Measurements from ENCODE around the gene KDM4C.

Gene KDM4C

DNA sequence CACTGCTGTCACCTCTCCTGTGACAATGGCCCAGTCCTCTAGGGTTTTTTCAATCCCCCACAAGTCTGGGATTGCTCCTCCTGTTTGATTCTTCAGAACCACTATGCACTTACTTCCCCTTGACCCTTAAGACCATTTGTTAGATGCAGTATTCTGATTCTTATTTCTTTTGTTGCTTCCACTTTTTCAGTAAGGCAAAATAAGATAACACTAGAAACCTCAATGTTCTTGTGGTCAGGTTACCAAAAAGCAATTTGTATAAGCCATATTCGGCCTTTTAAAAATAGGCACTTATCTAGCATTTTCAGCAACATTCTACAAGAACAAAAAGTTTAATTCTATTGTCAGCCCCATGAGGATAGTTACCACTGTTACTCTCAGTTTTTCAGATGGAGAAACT lies 220.0 kb downstream of the KDM4C start:
- H3K4me1 ChIP-seq (ENCODE audit: insufficient read depth, low read length): peaks cover 6% of the 10 kb centered on the region
- no peak overlapping the region for H3K4me3 ChIP-seq (ENCODE audit: low read length)
- H3K9me3 ChIP-seq (ENCODE audit: low read length): no peaks in the 10 kb centered on the region
- no peak overlapping the region for H2AFZ ChIP-seq (ENCODE audit: low read depth, low read length)
- no peaks in the 10 kb centered on the region for H3K27me3 ChIP-seq (ENCODE audit: insufficient read depth, low read length)
- H3K36me3 ChIP-seq (ENCODE audit: insufficient read depth, low read length): no peaks in the 10 kb centered on the region

GRCh38 chr9:6978591-6978990 lies 220.8 kb downstream of the KDM4C start:
- Histone ChIP-seq H3K4me1 (ENCODE audit: insufficient read depth, low read length) (peaks cover 6% of the 10 kb centered on the region), H2AFZ (ENCODE audit: low read depth, low read length) (no peak overlapping the region), H3K4me3 (ENCODE audit: low read length) (no peak overlapping the region), H3K27me3 (ENCODE audit: insufficient read depth, low read length) (no peaks in the 10 kb centered on the region), H3K9me3 (ENCODE audit: low read length) (no peaks in the 10 kb centered on the region), H3K36me3 (ENCODE audit: insufficient read depth, low read length) (no peaks in the 10 kb centered on the region)

DNA sequence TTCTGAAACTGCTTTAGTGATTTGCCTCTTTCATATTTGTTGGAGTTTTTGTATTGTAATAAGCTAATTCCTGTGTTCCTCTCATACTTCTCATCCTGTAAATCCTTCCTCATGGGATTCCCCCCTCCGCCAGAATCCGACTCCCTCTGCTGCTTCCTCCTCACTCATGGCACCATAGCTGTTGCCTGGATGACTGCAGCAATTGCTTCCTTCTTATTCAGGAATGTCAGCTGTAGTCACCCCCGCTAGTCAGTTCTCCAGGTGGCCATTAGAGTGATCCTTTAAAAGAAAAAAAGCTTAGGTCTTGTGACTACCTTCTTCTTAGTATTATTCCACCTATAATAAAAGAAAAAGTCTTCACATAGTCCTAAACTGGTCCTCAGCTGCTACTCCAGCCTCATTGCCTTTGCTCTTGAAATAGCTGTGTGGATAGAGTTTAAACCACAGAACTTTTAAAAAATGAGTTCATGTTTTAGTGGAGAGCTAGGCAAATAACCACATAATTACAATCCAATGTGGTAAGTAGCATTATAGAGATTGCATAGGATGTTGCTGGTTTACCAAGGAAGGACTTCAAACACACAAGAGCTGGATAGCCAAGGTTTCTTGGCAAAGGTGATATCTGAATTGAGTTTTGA lies 227.3 kb downstream of the KDM4C start:
- no peaks in the 10 kb centered on the region for H3K9me3 ChIP-seq (ENCODE audit: low read length)
- H3K4me1 ChIP-seq (ENCODE audit: insufficient read depth, low read length): no peaks in the 10 kb centered on the region
- H3K36me3 ChIP-seq (ENCODE audit: insufficient read depth, low read length): no peaks in the 10 kb centered on the region
- H3K27me3 ChIP-seq (ENCODE audit: insufficient read depth, low read length): no peaks in the 10 kb centered on the region
- H3K4me3 ChIP-seq (ENCODE audit: low read length): no peak overlapping the region
- H2AFZ ChIP-seq (ENCODE audit: low read depth, low read length): no peak overlapping the region

DNA sequence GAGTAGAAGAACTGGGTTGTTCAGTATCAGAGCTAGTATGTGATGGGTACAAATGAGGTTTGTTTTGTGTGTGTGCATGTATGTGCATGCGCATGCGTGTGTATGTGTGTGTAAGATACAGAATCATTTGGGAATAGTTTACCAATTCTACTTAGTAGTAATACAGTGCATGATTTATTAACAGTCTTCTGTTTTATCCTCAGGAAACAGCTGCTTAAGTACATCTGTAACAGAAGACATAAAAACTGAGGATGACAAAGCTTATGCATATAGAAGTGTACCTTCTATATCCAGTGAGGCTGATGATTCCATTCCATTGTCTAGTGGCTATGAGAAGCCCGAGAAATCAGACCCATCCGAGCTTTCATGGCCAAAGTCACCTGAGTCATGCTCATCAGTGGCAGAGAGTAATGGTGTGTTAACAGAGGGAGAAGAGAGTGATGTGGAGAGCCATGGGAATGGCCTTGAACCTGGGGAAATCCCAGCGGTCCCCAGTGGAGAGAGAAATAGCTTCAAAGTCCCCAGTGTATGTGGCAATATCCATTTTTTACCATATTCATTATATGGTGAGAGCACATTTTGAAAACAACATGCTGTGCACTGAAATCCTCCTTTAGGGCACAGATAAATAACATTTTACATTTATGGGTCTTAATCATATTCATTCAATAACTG lies 228.5 kb downstream of the KDM4C start:
- Histone ChIP-seq H3K4me1 (ENCODE audit: insufficient read depth, low read length) (no peaks in the 10 kb centered on the region), H3K9me3 (ENCODE audit: low read length) (no peaks in the 10 kb centered on the region), H2AFZ (ENCODE audit: low read depth, low read length) (no peak overlapping the region), H3K27me3 (ENCODE audit: insufficient read depth, low read length) (no peaks in the 10 kb centered on the region), H3K4me3 (ENCODE audit: low read length) (no peak overlapping the region), H3K36me3 (ENCODE audit: insufficient read depth, low read length) (peaks cover 2% of the 10 kb centered on the region)

DNA sequence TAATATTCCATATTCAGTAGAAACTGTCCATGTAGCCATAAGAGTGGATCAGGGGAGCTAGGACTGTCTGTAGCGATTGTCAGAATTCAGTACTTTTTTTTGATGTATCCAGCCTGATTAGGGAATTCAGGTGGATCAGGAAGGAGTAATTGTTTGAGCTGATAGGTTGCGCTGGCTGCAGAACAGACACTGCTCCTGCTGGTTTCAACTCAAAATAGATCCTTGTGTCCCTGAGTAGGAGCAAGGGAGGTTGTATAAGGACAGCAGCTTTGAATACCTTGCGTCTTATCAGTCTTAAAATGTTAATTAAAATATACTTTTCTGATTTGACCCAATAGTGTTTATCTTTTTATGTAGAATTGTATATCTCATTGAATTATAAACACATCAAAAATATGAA lies 229.6 kb downstream of the KDM4C start:
- H3K36me3 ChIP-seq (ENCODE audit: insufficient read depth, low read length): peaks cover 2% of the 10 kb centered on the region
- no peaks in the 10 kb centered on the region for H3K9me3 ChIP-seq (ENCODE audit: low read length)
- no peak overlapping the region for H3K4me3 ChIP-seq (ENCODE audit: low read length)
- no peak overlapping the region for H2AFZ ChIP-seq (ENCODE audit: low read depth, low read length)
- H3K27me3 ChIP-seq (ENCODE audit: insufficient read depth, low read length): no peaks in the 10 kb centered on the region
- H3K4me1 ChIP-seq (ENCODE audit: insufficient read depth, low read length): no peaks in the 10 kb centered on the region

- H3K36me3 ChIP-seq (ENCODE audit: insufficient read depth, low read length): peaks cover 2% of the 10 kb centered on the region
- no peaks in the 10 kb centered on the region for H3K4me1 ChIP-seq (ENCODE audit: insufficient read depth, low read length)
Observed at GRCh38 chr9:6991418-6991817, 233.6 kb downstream of the KDM4C start.

DNA sequence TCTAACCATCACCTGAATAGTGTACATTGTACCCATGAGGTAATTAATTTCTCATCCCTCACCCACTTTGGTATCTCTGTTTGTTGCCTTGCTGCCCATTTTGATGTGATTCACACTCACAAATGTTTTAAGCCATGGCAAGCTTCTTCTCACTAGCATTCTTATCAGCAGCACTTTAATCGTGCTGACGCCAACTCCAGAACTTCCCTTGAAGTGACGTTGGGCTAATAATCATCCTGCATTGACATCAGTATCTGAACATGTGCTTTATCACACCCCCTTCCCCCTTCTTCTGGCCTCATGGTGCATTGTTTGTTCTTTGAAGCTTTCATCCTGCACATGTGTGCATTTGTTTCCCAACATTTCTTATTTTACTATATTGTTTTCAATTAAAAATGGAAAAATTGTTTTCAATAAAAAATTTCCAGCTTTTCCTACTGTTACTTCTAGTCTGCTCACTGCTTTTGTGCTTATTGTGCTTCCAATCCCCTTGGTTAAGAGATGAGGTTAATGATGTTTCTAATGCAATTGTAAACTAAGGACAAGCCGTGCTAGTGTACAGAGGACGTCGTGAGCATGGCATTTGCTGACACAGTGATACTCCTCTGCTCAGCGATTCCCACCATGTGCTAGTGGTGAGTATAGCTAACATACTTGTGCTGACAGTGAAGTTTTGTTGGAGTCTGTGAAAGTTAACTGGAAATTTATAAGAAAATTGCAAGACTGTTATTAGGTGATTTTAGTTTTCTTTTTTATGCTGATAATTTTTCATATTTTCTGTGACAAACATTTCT lies 238.5 kb downstream of the KDM4C start:
- Histone ChIP-seq H2AFZ (ENCODE audit: low read depth, low read length) (no peak overlapping the region), H3K9me3 (ENCODE audit: low read length) (no peaks in the 10 kb centered on the region), H3K27me3 (ENCODE audit: insufficient read depth, low read length) (no peaks in the 10 kb centered on the region), H3K4me3 (ENCODE audit: low read length) (no peak overlapping the region), H3K36me3 (ENCODE audit: insufficient read depth, low read length) (no peaks in the 10 kb centered on the region), H3K4me1 (ENCODE audit: insufficient read depth, low read length) (no peaks in the 10 kb centered on the region)

More at GRCh38 chr9:6991418-6991817, 233.6 kb downstream of the KDM4C start:
- Histone ChIP-seq H2AFZ (ENCODE audit: low read depth, low read length) (no peak overlapping the region), H3K4me3 (ENCODE audit: low read length) (no peak overlapping the region), H3K9me3 (ENCODE audit: low read length) (no peaks in the 10 kb centered on the region), H3K27me3 (ENCODE audit: insufficient read depth, low read length) (no peaks in the 10 kb centered on the region)

DNA sequence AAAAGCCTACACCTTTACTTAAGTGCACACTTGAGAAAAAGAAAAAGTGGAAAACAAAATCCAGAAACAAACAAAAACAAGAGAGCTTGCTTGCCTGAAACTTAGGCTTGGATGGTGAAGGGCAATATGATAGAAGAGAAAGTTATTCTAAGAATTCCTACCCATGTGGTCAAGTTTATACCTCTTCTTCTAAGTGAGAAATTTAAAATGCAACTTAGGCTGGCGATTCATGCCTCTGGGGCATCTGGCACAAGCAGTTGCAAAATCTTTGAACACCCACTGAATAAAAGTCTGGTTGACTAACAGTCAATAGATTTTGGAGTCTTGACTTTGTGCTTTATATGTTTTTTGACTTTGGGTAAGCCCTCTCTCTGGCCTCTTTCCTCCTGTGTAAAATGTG lies 239.6 kb downstream of the KDM4C start:
- H3K27me3 ChIP-seq (ENCODE audit: insufficient read depth, low read length): no peaks in the 10 kb centered on the region
- no peaks in the 10 kb centered on the region for H3K36me3 ChIP-seq (ENCODE audit: insufficient read depth, low read length)
- H3K4me1 ChIP-seq (ENCODE audit: insufficient read depth, low read length): no peaks in the 10 kb centered on the region
- H3K4me3 ChIP-seq (ENCODE audit: low read length): no peak overlapping the region
- no peak overlapping the region for H2AFZ ChIP-seq (ENCODE audit: low read depth, low read length)
- H3K9me3 ChIP-seq (ENCODE audit: low read length): no peaks in the 10 kb centered on the region

- Histone ChIP-seq H3K27me3 (ENCODE audit: insufficient read depth, low read length) (no peaks in the 10 kb centered on the region), H3K4me3 (ENCODE audit: low read length) (no peak overlapping the region), H3K36me3 (ENCODE audit: insufficient read depth, low read length) (no peaks in the 10 kb centered on the region), H3K9me3 (ENCODE audit: low read length) (no peaks in the 10 kb centered on the region), H2AFZ (ENCODE audit: low read depth, low read length) (no peak overlapping the region), H3K4me1 (ENCODE audit: insufficient read depth, low read length) (no peaks in the 10 kb centered on the region)
Observed at GRCh38 chr9:6999794-7000193, 242.0 kb downstream of the KDM4C start.

GRCh38 chr9:7001571-7001970 lies 243.8 kb downstream of the KDM4C start:
- Histone ChIP-seq H3K27me3 (ENCODE audit: insufficient read depth, low read length) (no peaks in the 10 kb centered on the region), H3K9me3 (ENCODE audit: low read length) (no peaks in the 10 kb centered on the region), H2AFZ (ENCODE audit: low read depth, low read length) (no peak overlapping the region), H3K4me1 (ENCODE audit: insufficient read depth, low read length) (no peaks in the 10 kb centered on the region), H3K36me3 (ENCODE audit: insufficient read depth, low read length) (no peaks in the 10 kb centered on the region), H3K4me3 (ENCODE audit: low read length) (no peak overlapping the region)

GRCh38 chr9:7003861-7004260 lies 246.1 kb downstream of the KDM4C start:
- H3K27me3 ChIP-seq (ENCODE audit: insufficient read depth, low read length): no peaks in the 10 kb centered on the region
- no peak overlapping the region for H3K4me3 ChIP-seq (ENCODE audit: low read length)
- no peak overlapping the region for H2AFZ ChIP-seq (ENCODE audit: low read depth, low read length)
- H3K9me3 ChIP-seq (ENCODE audit: low read length): peaks cover 6% of the 10 kb centered on the region
- no peaks in the 10 kb centered on the region for H3K36me3 ChIP-seq (ENCODE audit: insufficient read depth, low read length)
- H3K4me1 ChIP-seq (ENCODE audit: insufficient read depth, low read length): no peaks in the 10 kb centered on the region

- H3K9me3 ChIP-seq (ENCODE audit: low read length): peaks cover 6% of the 10 kb centered on the region
- H3K27me3 ChIP-seq (ENCODE audit: insufficient read depth, low read length): no peaks in the 10 kb centered on the region
- no peak overlapping the region for H3K4me3 ChIP-seq (ENCODE audit: low read length)
- no peaks in the 10 kb centered on the region for H3K36me3 ChIP-seq (ENCODE audit: insufficient read depth, low read length)
- H2AFZ ChIP-seq (ENCODE audit: low read depth, low read length): no peak overlapping the region
- H3K4me1 ChIP-seq (ENCODE audit: insufficient read depth, low read length): no peaks in the 10 kb centered on the region
Observed at GRCh38 chr9:7006417-7006816, 248.6 kb downstream of the KDM4C start.

GRCh38 chr9:7008411-7008810 lies 250.6 kb downstream of the KDM4C start:
- H2AFZ ChIP-seq (ENCODE audit: low read depth, low read length): no peak overlapping the region
- H3K36me3 ChIP-seq (ENCODE audit: insufficient read depth, low read length): peaks cover 3% of the 10 kb centered on the region
- H3K9me3 ChIP-seq (ENCODE audit: low read length): peaks cover 6% of the 10 kb centered on the region
- H3K4me3 ChIP-seq (ENCODE audit: low read length): no peak overlapping the region
- H3K4me1 ChIP-seq (ENCODE audit: insufficient read depth, low read length): no peaks in the 10 kb centered on the region
- H3K27me3 ChIP-seq (ENCODE audit: insufficient read depth, low read length): no peaks in the 10 kb centered on the region

Data from neuron (in vitro differentiated cells).